ENCODE data around the gene JAG1.
A peak's percentile ranks its signal among the peaks of the same experiment; 100 is the strongest.

JAG1 gene

GRCh38 chr20:10605547-10606195 is 68.1 kb downstream of the JAG1 start:
- H3K14ac ChIP-seq (ENCODE audit: low read length), result no peak overlapping the region
- H3K27me3 ChIP-seq (ENCODE audit: control insufficient read depth in 3 of 3, insufficient read depth in 3 of 3, low read depth in 1 of 3, low read length in 3 of 3), result no peaks in the 10 kb centered on the region
- no peak for DNase-seq (ENCODE audit: low spot score)
- no peak overlapping the region for H3K23ac ChIP-seq (ENCODE audit: low read depth, low read length, poor library complexity)
- peaks cover 9 to 12% of the 10 kb centered on the region in 2 donors for H3K4me1 ChIP-seq (ENCODE audit: control insufficient read depth in 2 of 2, insufficient read depth in 1 of 2, low read depth in 1 of 2, low read length in 2 of 2)
- H3K9me3 ChIP-seq (replicated peaks in 1 of 2; ENCODE audit: control insufficient read depth in 2 of 2, insufficient read depth in 1 of 2, low read depth in 1 of 2, low read length in 2 of 2), result peaks cover 0 to 4% of the 10 kb centered on the region in 2 donors
- no peak overlapping the region for H2BK120ac ChIP-seq (ENCODE audit: low read depth, low read length)
- H3K27ac ChIP-seq (replicated peaks; ENCODE audit: low read length), result no peak overlapping the region
- no peaks in the 10 kb centered on the region for H3K79me1 ChIP-seq (ENCODE audit: low read depth, low read length)
- no peak overlapping the region for H3K4me3 ChIP-seq (ENCODE audit: low read length in 2 of 2)
- H3K4me2 ChIP-seq (ENCODE audit: insufficient read depth, low read length, poor library complexity, severe bottlenecking), result no peak overlapping the region
- no CpG with 5 or more reads among the region's 3 CpGs for WGBS, 2 donors (ENCODE audit: extremely low coverage in 2 of 2, insufficient read length in 2 of 2, insufficient replicate concordance in 1 of 2)
- no peak overlapping the region for H2BK5ac ChIP-seq (ENCODE audit: low read length)
- no peak overlapping the region for H2BK15ac ChIP-seq (ENCODE audit: low read length)
- no peak overlapping the region for H4K8ac ChIP-seq (ENCODE audit: low read depth, low read length)
- H3K36me3 ChIP-seq (replicated peaks in 1 of 2; ENCODE audit: control insufficient read depth in 2 of 2, insufficient read depth in 2 of 2, low read length in 2 of 2), result peaks cover 0 to 8% of the 10 kb centered on the region in 2 donors
- H3K18ac ChIP-seq (ENCODE audit: low read length), result no peak overlapping the region
- H2BK12ac ChIP-seq (ENCODE audit: low read length), result no peak overlapping the region
- H3K4ac ChIP-seq (ENCODE audit: low read length), result no peak overlapping the region
- H3K9ac ChIP-seq (ENCODE audit: low read depth, low read length, poor library complexity), result no peak overlapping the region
- H4K91ac ChIP-seq (ENCODE audit: low read depth, low read length, poor library complexity), result no peak overlapping the region
- no peak overlapping the region for H2AFZ ChIP-seq (ENCODE audit: low read length)
- H2AK5ac ChIP-seq (ENCODE audit: low read depth, low read length), result no peak overlapping the region

- Histone ChIP-seq H3K14ac (ENCODE audit: low read length) (no peak overlapping the region), H3K18ac (ENCODE audit: low read length) (no peak overlapping the region), H2BK5ac (ENCODE audit: low read length) (no peak overlapping the region), H2AK5ac (ENCODE audit: low read depth, low read length) (no peak overlapping the region), H3K4me2 (ENCODE audit: insufficient read depth, low read length, poor library complexity, severe bottlenecking) (no peak overlapping the region), H3K4me3 (ENCODE audit: low read length in 2 of 2) (no peak overlapping the region), H4K91ac (ENCODE audit: low read depth, low read length, poor library complexity) (no peak overlapping the region), H2BK12ac (ENCODE audit: low read length) (no peak overlapping the region), H3K9me3 (replicated peaks in 1 of 2; ENCODE audit: control insufficient read depth in 2 of 2, insufficient read depth in 1 of 2, low read depth in 1 of 2, low read length in 2 of 2) (peaks cover 0 to 4% of the 10 kb centered on the region in 2 donors), H4K8ac (ENCODE audit: low read depth, low read length) (no peak overlapping the region), H3K27ac (replicated peaks; ENCODE audit: low read length) (no peak overlapping the region), H3K27me3 (ENCODE audit: control insufficient read depth in 3 of 3, insufficient read depth in 3 of 3, low read depth in 1 of 3, low read length in 3 of 3) (no peaks in the 10 kb centered on the region), H2AFZ (ENCODE audit: low read length) (peak overlapping the region; percentile 18), H3K4me1 (ENCODE audit: control insufficient read depth in 2 of 2, insufficient read depth in 1 of 2, low read depth in 1 of 2, low read length in 2 of 2) (peaks cover 9 to 12% of the 10 kb centered on the region in 2 donors), H2BK15ac (ENCODE audit: low read length) (no peak overlapping the region), H3K9ac (ENCODE audit: low read depth, low read length, poor library complexity) (no peak overlapping the region), H3K23ac (ENCODE audit: low read depth, low read length, poor library complexity) (no peak overlapping the region), H3K36me3 (replicated peaks in 1 of 2; ENCODE audit: control insufficient read depth in 2 of 2, insufficient read depth in 2 of 2, low read length in 2 of 2) (peaks cover 0 to 8% of the 10 kb centered on the region in 2 donors), H3K4ac (ENCODE audit: low read length) (no peak overlapping the region), H2BK120ac (ENCODE audit: low read depth, low read length) (no peak overlapping the region), H3K79me1 (ENCODE audit: low read depth, low read length) (no peaks in the 10 kb centered on the region)
- DNase-seq (ENCODE audit: low spot score), result no peak
- WGBS, 2 donors (ENCODE audit: extremely low coverage in 2 of 2, insufficient read length in 2 of 2, insufficient replicate concordance in 1 of 2), result no CpG with 5 or more reads among the region's 2 CpGs
Observed at GRCh38 chr20:10604865-10605440, 68.8 kb downstream of the JAG1 start.

GRCh38 chr20:10603971-10604864 is 69.6 kb downstream of the JAG1 start:
- peaks cover 9 to 12% of the 10 kb centered on the region in 2 donors for H3K4me1 ChIP-seq (ENCODE audit: control insufficient read depth in 2 of 2, insufficient read depth in 1 of 2, low read depth in 1 of 2, low read length in 2 of 2)
- H2BK15ac ChIP-seq (ENCODE audit: low read length), result no peak overlapping the region
- DNase-seq (ENCODE audit: low spot score), result peak; percentile 70
- no peak overlapping the region for H2BK5ac ChIP-seq (ENCODE audit: low read length)
- no peak overlapping the region for H2BK12ac ChIP-seq (ENCODE audit: low read length)
- H4K8ac ChIP-seq (ENCODE audit: low read depth, low read length), result no peak overlapping the region
- H2AFZ ChIP-seq (ENCODE audit: low read length), result peak overlapping the region; percentile 18
- H3K14ac ChIP-seq (ENCODE audit: low read length), result no peak overlapping the region
- H3K4me2 ChIP-seq (ENCODE audit: insufficient read depth, low read length, poor library complexity, severe bottlenecking), result no peak overlapping the region
- H3K79me1 ChIP-seq (ENCODE audit: low read depth, low read length), result no peaks in the 10 kb centered on the region
- no peak overlapping the region for H3K18ac ChIP-seq (ENCODE audit: low read length)
- no peak overlapping the region for H3K23ac ChIP-seq (ENCODE audit: low read depth, low read length, poor library complexity)
- no peak overlapping the region for H2BK120ac ChIP-seq (ENCODE audit: low read depth, low read length)
- no peak overlapping the region for H3K4ac ChIP-seq (ENCODE audit: low read length)
- peaks cover 0 to 5% of the 10 kb centered on the region in 2 donors for H3K36me3 ChIP-seq (replicated peaks in 1 of 2; ENCODE audit: control insufficient read depth in 2 of 2, insufficient read depth in 2 of 2, low read length in 2 of 2)
- H3K4me3 ChIP-seq (ENCODE audit: low read length in 2 of 2), result no peak overlapping the region
- peak overlapping the region; percentile 52 for H3K27ac ChIP-seq (replicated peaks; ENCODE audit: low read length)
- no peak overlapping the region for H4K91ac ChIP-seq (ENCODE audit: low read depth, low read length, poor library complexity)
- no CpG with 5 or more reads among the region's 8 CpGs for whole genome bisulfite sequencing, 2 donors (ENCODE audit: extremely low coverage in 2 of 2, insufficient read length in 2 of 2, insufficient replicate concordance in 1 of 2)
- no peak overlapping the region for H2AK5ac ChIP-seq (ENCODE audit: low read depth, low read length)
- no peaks in the 10 kb centered on the region for H3K27me3 ChIP-seq (ENCODE audit: control insufficient read depth in 3 of 3, insufficient read depth in 3 of 3, low read depth in 1 of 3, low read length in 3 of 3)
- peaks cover 0 to 4% of the 10 kb centered on the region in 2 donors for H3K9me3 ChIP-seq (replicated peaks in 1 of 2; ENCODE audit: control insufficient read depth in 2 of 2, insufficient read depth in 1 of 2, low read depth in 1 of 2, low read length in 2 of 2)
- no peak overlapping the region for H3K9ac ChIP-seq (ENCODE audit: low read depth, low read length, poor library complexity)

GRCh38 chr20:10603378-10603777 is 70.4 kb downstream of the JAG1 start:
- no peak overlapping the region for H3K9ac ChIP-seq (ENCODE audit: low read depth, low read length, poor library complexity)
- no peak overlapping the region for H3K27ac ChIP-seq (replicated peaks; ENCODE audit: low read length)
- H4K8ac ChIP-seq (ENCODE audit: low read depth, low read length), result no peak overlapping the region
- no peaks in the 10 kb centered on the region for H3K27me3 ChIP-seq (ENCODE audit: control insufficient read depth in 3 of 3, insufficient read depth in 3 of 3, low read depth in 1 of 3, low read length in 3 of 3)
- H2BK120ac ChIP-seq (ENCODE audit: low read depth, low read length), result no peak overlapping the region
- no peak overlapping the region for H4K91ac ChIP-seq (ENCODE audit: low read depth, low read length, poor library complexity)
- no CpG with 5 or more reads among the region's 4 CpGs for WGBS, 2 donors (ENCODE audit: extremely low coverage in 2 of 2, insufficient read length in 2 of 2, insufficient replicate concordance in 1 of 2)
- H2AFZ ChIP-seq (ENCODE audit: low read length), result no peak overlapping the region
- no peak overlapping the region for H3K4me2 ChIP-seq (ENCODE audit: insufficient read depth, low read length, poor library complexity, severe bottlenecking)
- DNase-seq (ENCODE audit: low spot score), result no peak
- no peak overlapping the region for H2BK5ac ChIP-seq (ENCODE audit: low read length)
- no peak overlapping the region for H3K4ac ChIP-seq (ENCODE audit: low read length)
- no peak overlapping the region for H3K14ac ChIP-seq (ENCODE audit: low read length)
- H3K36me3 ChIP-seq (replicated peaks in 1 of 2; ENCODE audit: control insufficient read depth in 2 of 2, insufficient read depth in 2 of 2, low read length in 2 of 2), result peaks cover 0 to 5% of the 10 kb centered on the region in 2 donors
- peaks cover 0 to 4% of the 10 kb centered on the region in 2 donors for H3K9me3 ChIP-seq (replicated peaks in 1 of 2; ENCODE audit: control insufficient read depth in 2 of 2, insufficient read depth in 1 of 2, low read depth in 1 of 2, low read length in 2 of 2)
- H3K18ac ChIP-seq (ENCODE audit: low read length), result peak overlapping the region; percentile 81
- H2BK12ac ChIP-seq (ENCODE audit: low read length), result peak overlapping the region; percentile 19
- peaks cover 11 to 12% of the 10 kb centered on the region in 2 donors for H3K4me1 ChIP-seq (ENCODE audit: control insufficient read depth in 2 of 2, insufficient read depth in 1 of 2, low read depth in 1 of 2, low read length in 2 of 2)
- H3K23ac ChIP-seq (ENCODE audit: low read depth, low read length, poor library complexity), result no peak overlapping the region
- H3K79me1 ChIP-seq (ENCODE audit: low read depth, low read length), result no peaks in the 10 kb centered on the region
- H2BK15ac ChIP-seq (ENCODE audit: low read length), result no peak overlapping the region
- H2AK5ac ChIP-seq (ENCODE audit: low read depth, low read length), result peak overlapping the region; percentile 29
- H3K4me3 ChIP-seq (ENCODE audit: low read length in 2 of 2), result no peak overlapping the region

Data from neuronal stem cell (in vitro differentiated cells).